HFFc6 (cell line): ENCODE measurements around the gene TELO2. TPM values are rescaled to one million over a fixed set of nuclear protein-coding genes. Genes with fewer than 3 reads are reported as not detected.

Source experiments
- DNase-seq: peaks from one replicate; pipeline ENCODE4 v3.0.0-alpha.2; 2018
- H3K27ac Mint-ChIP-seq: 2 replicates; pipeline ENCODE4 v1.8.0; 2020; ENCODE audit warnings: mild to moderate bottlenecking, mixed read lengths
- H3K27me3 Mint-ChIP-seq: 2 replicates; pipeline ENCODE4 v1.8.0; 2021; ENCODE audit warnings: mild to moderate bottlenecking, moderate library complexity, mixed read lengths; ENCODE audit not compliant: insufficient read depth
- H3K36me3 Mint-ChIP-seq: 2 replicates; pipeline ENCODE4 v1.8.0; 2021; ENCODE audit warnings: low read depth, mixed read lengths
- H3K4me1 Mint-ChIP-seq: 2 replicates; pipeline ENCODE4 v1.8.0; 2020; ENCODE audit warnings: low read depth, mixed read lengths
- H3K4me3 Mint-ChIP-seq: 2 replicates; pipeline ENCODE4 v1.8.0; 2020; ENCODE audit warnings: mild to moderate bottlenecking, moderate library complexity, mixed read lengths
- H3K9me3 Mint-ChIP-seq: 2 replicates; pipeline ENCODE4 v1.8.0; 2020; ENCODE audit warnings: mild to moderate bottlenecking, mixed read lengths
- total RNA-seq, 6 experiments: library from RNA; stranded (reverse); fragmentation: NEBNext Ultra II Directional; extraction: Animal tissue kit (Norgen Biotek cat#: 25700); gene quantifications; 2 replicates in 1 of 6; 3 replicates in 5 of 6; pipeline ENCODE4 v1.2.3, GENCODE V29; 2021
- TF ChIP-seq, protein P1 (sequence below): fragments of 200-600 bp; sonication (generic); IDR thresholded peaks from 2 replicates; pipeline ENCODE4 v1.5.0; 2021; ENCODE audit warnings: antibody characterized with exemption, mild to moderate bottlenecking

Gene TELO2
- total RNA-seq, 6 experiments from 2014 or later: 28.6 to 37.4 (median 34.8) TPM

DNA sequence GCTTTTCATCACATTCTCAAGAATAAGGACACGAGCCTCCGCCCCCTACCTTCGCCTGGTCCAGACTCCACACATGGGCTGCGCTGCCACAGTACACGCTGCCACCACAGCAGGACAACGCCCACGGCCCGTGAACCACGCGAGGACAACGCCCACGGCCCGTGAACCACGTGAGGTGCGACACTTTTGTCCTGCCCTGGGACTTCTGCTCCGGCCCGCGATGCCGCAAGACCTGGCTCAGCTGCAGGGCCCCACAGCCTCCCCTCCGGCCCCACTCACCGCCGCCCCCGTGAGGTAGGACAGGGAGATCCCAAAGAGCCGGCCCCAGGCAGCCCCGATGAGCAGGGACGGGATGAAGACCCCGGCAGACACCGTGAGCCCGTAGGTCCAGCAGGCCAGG, 42.9 kb upstream of the TELO2 start:
- Mint-ChIP-seq H3K9me3 (no peaks in the 10 kb centered on the region), H3K27ac (no peak overlapping the region), H3K4me1 (no peaks in the 10 kb centered on the region)

DNA sequence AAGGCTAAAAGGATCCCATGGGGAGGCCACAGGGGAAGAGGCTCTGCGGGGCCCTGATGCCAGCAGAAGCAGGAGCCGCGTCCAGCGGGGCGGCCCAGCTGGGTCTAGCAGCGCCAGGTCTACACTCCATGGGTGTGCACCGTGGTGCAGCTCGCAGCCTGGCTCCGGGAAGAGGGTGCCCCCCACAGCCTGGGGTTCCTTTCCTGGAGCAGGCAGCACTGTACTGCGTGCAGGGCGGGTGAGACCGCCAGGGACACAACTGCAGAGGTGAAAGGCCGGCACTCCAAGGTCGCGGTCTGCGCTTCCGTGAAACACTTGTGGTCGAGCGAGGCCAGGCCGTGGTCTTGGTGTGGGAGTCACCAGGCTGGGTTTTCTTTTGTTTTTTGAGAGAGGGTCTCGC, 42.3 kb upstream of the TELO2 start:
- peaks cover 1% of the 10 kb centered on the region; the same call in 1 of the 2 replicates for H3K27me3 Mint-ChIP-seq

More for the DNA sequence above, 42.9 kb upstream of the TELO2 start:
- TF ChIP-seq, protein P1, sequence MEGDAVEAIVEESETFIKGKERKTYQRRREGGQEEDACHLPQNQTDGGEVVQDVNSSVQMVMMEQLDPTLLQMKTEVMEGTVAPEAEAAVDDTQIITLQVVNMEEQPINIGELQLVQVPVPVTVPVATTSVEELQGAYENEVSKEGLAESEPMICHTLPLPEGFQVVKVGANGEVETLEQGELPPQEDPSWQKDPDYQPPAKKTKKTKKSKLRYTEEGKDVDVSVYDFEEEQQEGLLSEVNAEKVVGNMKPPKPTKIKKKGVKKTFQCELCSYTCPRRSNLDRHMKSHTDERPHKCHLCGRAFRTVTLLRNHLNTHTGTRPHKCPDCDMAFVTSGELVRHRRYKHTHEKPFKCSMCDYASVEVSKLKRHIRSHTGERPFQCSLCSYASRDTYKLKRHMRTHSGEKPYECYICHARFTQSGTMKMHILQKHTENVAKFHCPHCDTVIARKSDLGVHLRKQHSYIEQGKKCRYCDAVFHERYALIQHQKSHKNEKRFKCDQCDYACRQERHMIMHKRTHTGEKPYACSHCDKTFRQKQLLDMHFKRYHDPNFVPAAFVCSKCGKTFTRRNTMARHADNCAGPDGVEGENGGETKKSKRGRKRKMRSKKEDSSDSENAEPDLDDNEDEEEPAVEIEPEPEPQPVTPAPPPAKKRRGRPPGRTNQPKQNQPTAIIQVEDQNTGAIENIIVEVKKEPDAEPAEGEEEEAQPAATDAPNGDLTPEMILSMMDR: no peak
- Mint-ChIP-seq H3K36me3 (peaks cover 5% of the 10 kb centered on the region; the same call in 1 of the 2 replicates), H3K27me3 (peaks cover 1% of the 10 kb centered on the region; the same call in 1 of the 2 replicates), H3K4me3 (no peak overlapping the region)
- DNase-seq: no peak

DNA sequence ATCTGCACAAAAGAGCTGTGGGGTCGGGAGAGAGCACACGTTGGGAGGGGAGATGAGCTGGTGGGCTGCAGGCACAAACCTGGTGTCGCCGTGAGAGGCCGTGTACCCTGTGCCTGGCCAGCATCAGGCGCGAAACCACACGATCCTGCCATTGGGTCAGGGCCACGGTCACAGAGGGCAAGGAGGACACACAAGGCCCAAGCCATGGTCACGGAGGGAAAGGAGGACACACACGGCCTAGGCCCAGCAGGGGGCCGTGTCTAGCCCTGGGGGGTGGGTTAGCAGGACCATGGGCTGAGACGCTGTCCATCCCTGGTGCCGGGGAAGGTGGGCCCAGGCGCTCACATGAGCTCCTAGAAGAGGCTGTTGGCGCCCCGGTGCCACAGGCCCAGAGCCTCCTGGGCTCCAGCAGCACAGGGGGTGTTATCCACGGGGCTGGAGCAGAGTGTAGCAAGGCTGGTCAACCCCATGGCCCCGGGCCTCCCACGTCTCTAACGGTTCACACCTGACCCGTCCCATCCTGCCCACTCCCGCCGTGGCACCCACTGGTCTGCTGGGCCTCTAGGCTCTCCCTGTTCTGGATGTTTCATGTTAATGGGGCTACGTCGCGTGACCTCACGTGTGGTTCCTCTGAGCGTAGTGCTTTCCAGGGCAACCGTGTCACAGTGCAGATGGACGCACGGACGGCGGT, 41.3 kb upstream of the TELO2 start:
- TF ChIP-seq, protein P1: no peak
- Mint-ChIP-seq H3K4me3 (no peak overlapping the region), H3K9me3 (no peaks in the 10 kb centered on the region), H3K27me3 (peaks cover 1% of the 10 kb centered on the region), H3K36me3 (peaks cover 5% of the 10 kb centered on the region; the same call in 1 of the 2 replicates), H3K4me1 (no peaks in the 10 kb centered on the region), H3K27ac (no peak overlapping the region)
- no peak for DNase-seq

More for the DNA sequence above, 42.3 kb upstream of the TELO2 start:
- TF ChIP-seq, protein P1: no peak
- H3K36me3 Mint-ChIP-seq: peaks cover 5% of the 10 kb centered on the region; the same call in 1 of the 2 replicates
- no peak overlapping the region for H3K27ac Mint-ChIP-seq
- no peaks in the 10 kb centered on the region for H3K9me3 Mint-ChIP-seq
- no peak overlapping the region for H3K4me3 Mint-ChIP-seq
- H3K4me1 Mint-ChIP-seq: no peaks in the 10 kb centered on the region
- no peak for DNase-seq

DNA sequence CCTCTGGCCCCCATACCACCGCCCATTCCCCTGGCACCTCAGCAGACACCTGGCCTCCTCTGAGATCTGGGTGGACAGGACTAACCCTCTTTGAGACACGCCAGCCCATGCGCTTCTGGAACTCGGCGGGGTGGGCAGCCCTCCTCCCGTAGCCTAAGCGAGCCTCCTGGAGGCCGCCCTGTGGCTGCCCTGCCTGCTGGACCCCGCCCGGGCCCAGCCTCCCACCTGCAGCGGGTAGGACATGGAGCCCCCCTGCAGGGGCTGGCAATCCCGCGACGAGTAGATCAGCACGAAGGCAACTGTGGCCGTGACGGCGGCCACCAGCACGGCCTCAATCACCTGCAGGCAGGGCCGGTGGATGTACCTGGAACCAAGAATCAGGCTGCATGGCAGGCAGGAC, 40.6 kb upstream of the TELO2 start:
- Mint-ChIP-seq H3K4me1 (no peaks in the 10 kb centered on the region), H3K4me3 (no peak overlapping the region), H3K27me3 (peaks cover 1% of the 10 kb centered on the region), H3K27ac (no peak overlapping the region), H3K9me3 (no peaks in the 10 kb centered on the region), H3K36me3 (peaks cover 5% of the 10 kb centered on the region; the same call in 1 of the 2 replicates)
- TF ChIP-seq, protein P1: no peak
- no peak for DNase-seq

DNA sequence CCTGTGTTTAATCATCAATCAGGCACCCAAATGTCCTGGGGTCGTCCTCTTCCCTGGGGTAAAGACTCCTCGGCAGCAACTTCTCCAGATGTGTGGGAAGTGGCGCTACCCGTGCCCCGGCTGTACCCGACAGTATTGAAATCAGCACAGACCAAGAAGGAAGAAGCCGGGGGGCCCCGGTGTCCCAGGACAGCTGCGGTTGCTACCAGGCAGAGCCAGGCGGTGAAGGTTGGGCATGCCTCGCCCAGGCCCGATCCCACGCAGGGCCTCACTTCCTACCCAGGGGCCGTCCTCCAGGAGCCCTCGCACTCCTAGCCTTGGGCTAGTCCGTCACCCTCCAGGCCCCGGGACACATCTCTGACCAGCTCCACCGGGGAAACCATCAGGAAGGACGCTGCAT, 39.8 kb upstream of the TELO2 start:
- H3K27ac Mint-ChIP-seq: no peak overlapping the region
- TF ChIP-seq, protein P1: no peak
- DNase-seq: no peak
- no peak overlapping the region for H3K4me3 Mint-ChIP-seq
- H3K27me3 Mint-ChIP-seq: peaks cover 1% of the 10 kb centered on the region
- no peaks in the 10 kb centered on the region for H3K9me3 Mint-ChIP-seq
- H3K36me3 Mint-ChIP-seq: peaks cover 5% of the 10 kb centered on the region; the same call in 1 of the 2 replicates
- H3K4me1 Mint-ChIP-seq: no peaks in the 10 kb centered on the region
